Cardiac fibroblast (primary cell): Measurements from ENCODE around the gene CIPC.

Experiments
- DNase-seq, 2 donors: peaks; one replicate each; pipeline versions ENCODE4 v3.0.0 to v3.0.0-alpha.2; 2010; ENCODE audit warnings: low read depth in 2 of 2
- H3K4me3 ChIP-seq, 2 donors: replicated peaks in 1 of 2; 1 replicate in 1 of 2; 2 replicates in 1 of 2; pipeline ENCODE4 v1.5.1; 2011; ENCODE audit warnings: low read depth in 2 of 2, low read length in 2 of 2, mild to moderate bottlenecking in 2 of 2, moderate library complexity in 1 of 2
- CTCF ChIP-seq: IDR thresholded peaks from one replicate; pipeline ENCODE4 v1.5.1; 2011; ENCODE audit warnings: low read depth, mild to moderate bottlenecking, low read length, inconsistent platforms

The CIPC gene

GRCh38 chr14:77092676-77093075, 5.4 kb upstream of the CIPC start:
- no peak for DNase-seq
- no peak overlapping the region for H3K4me3 ChIP-seq
- TF ChIP-seq CTCF = no peak

GRCh38 chr14:77094672-77095284, 3.3 kb upstream of the CIPC start:
- peak; percentile 88 to 90 for DNase-seq
- TF ChIP-seq CTCF = peak; percentile 87
- H3K4me3 ChIP-seq = no peak overlapping the region

GRCh38 chr14:77097006-77097699, 905 bp upstream of the CIPC start:
- TF ChIP-seq CTCF = no peak
- DNase-seq = peak; percentile 51 to 57
- peak overlapping the region; percentile 60 to 70 for H3K4me3 ChIP-seq

DNA sequence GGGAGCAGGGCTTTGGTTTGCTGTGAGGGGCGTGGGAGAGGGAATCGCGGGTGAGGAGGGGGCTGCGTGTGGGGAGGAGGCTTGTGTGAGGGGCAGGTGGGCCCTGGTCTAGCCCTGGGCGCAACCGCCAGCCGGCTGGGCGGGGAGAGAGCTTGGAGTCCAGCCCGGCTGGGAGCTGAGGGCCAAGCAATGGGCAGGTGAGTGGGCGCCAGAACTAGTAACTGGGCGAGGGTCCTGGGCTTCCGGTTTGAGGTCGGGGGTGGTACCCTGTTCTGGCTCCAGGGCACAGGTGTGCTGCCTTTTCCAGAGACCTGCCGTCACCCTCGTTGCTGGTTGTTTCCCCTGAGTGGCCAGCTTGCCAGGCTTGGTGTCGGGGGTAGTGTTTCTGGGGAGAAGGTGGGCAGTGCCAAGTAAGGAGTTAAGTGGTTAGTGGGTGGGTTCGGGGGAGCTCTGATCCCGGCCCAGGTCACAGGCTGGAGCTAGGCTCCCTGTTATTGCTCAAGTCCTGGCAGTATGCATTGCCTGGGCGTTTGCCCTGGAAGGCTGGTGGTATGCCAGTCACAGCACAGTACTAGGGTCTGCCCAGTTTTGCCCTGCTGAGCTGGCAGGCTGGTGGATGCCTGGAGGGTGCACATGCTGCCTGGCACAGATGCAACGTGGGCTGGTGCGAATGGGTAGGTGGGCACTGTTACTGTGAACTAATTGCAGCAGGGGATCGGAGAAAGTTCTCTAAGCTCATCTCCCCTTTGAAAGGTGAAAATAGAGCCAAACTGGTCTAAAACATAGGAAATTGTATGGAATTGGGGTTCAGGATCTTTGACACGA, 683 bp downstream of the CIPC start:
- H3K4me3 ChIP-seq = peak overlapping the region; percentile 99
- DNase-seq = no peak
- no peak for TF ChIP-seq CTCF

DNA sequence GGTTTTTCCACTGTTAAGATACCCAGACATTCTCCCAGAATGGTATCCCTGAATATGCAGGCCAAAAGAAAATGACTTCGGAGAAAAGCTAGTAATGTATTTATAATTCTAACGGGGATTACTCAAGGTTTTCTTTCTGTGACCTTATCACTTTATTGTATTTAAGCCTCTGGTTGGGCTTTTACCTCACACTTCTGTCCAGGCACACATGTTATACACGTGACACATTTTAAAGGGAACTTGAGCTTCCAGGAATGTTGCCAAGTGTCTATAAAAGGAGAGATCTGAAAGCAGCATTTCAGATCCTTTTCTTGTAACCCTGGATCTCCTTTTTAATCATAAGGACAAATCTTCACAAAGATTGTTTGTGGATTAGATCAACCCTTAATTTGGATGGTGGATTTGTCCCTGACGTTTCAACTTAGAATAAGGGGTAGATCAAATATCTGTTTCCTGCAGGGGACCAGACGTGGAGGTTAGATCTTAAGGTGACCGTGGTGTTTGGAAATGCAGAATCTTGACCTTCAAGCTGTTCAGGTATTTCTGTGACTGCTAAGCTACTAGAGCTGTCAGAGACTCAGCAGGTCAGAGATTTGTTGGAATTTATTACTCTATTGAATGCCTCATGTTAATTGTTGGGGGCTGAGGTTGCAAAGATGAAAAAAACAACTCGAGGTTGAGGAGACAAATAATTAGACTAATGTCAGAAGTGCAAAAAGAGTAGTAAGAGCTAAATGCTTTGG, 1.5 kb downstream of the CIPC start:
- no peak for TF ChIP-seq CTCF
- DNase-seq = peak; percentile 75 to 76
- peak overlapping the region in 1 of 2 donors; percentile 99 for H3K4me3 ChIP-seq

GRCh38 chr14:77100961-77101360, 2.9 kb downstream of the CIPC start:
- no peak overlapping the region for H3K4me3 ChIP-seq
- DNase-seq = peak in 1 of 2 donors; percentile 16
- TF ChIP-seq CTCF = no peak
